ENCODE measurements around the gene DDX31.

DDX31 gene

DNA sequence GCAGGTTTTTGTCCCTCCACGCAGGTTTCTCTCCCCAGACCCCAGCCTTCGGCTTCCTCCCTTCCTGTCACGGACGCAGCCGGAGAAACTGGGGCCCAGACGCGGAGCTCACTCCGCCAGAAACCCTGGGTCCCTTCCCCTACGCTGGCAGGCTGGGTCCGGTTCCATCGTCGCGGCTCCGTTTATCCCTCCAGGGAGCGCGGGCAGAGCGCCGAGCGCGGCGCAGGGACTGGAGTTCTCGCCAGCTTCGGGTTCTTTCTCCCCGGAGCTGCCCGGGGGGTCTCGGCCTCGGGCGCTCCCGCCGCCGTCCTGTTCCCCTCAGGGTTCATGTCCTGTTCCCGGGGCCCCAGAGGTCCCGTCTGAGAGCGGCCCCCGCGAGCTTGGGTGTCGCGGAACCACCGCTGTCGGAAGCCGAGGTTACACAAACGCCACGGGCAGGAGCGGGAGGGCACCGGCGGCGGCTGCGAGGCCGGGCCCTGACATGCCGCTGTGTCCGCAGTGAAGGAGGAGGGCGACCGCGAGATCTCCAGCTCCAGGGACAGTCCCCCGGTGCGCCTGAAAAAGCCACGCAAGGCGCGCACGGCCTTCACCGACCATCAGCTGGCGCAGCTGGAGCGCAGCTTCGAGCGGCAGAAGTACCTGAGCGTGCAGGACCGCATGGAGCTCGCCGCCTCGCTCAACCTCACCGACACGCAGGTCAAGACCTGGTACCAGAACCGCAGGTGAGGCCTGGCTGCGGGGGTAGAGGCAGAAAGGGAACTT lies 82.8 kb downstream of the DDX31 start:
- peaks cover 24% of the 10 kb centered on the region for H3K27me3 ChIP-seq (ENCODE audit: control insufficient read depth, low read length)
- no peaks in the 10 kb centered on the region for H3K9me3 ChIP-seq (ENCODE audit: control insufficient read depth, insufficient read depth, low read length)
- no peak overlapping the region for H3K27ac ChIP-seq (ENCODE audit: low read depth, low read length)
- no peak for TF ChIP-seq EZH2phosphoT487 (IDR thresholded peaks at IDR 0.05; ENCODE audit: borderline replicate concordance, low read length)
- TF ChIP-seq, protein P1, sequence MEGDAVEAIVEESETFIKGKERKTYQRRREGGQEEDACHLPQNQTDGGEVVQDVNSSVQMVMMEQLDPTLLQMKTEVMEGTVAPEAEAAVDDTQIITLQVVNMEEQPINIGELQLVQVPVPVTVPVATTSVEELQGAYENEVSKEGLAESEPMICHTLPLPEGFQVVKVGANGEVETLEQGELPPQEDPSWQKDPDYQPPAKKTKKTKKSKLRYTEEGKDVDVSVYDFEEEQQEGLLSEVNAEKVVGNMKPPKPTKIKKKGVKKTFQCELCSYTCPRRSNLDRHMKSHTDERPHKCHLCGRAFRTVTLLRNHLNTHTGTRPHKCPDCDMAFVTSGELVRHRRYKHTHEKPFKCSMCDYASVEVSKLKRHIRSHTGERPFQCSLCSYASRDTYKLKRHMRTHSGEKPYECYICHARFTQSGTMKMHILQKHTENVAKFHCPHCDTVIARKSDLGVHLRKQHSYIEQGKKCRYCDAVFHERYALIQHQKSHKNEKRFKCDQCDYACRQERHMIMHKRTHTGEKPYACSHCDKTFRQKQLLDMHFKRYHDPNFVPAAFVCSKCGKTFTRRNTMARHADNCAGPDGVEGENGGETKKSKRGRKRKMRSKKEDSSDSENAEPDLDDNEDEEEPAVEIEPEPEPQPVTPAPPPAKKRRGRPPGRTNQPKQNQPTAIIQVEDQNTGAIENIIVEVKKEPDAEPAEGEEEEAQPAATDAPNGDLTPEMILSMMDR (IDR thresholded peaks at IDR 0.05; ENCODE audit: low read depth, low read length, poor library complexity, severe bottlenecking): no peak
- no peaks in the 10 kb centered on the region for H3K79me2 ChIP-seq (ENCODE audit: control insufficient read depth, low read length)
- H3K36me3 ChIP-seq (ENCODE audit: control insufficient read depth, low read length): no peaks in the 10 kb centered on the region
- no peak overlapping the region for H3K4me3 ChIP-seq (ENCODE audit: low read length)
- no peak overlapping the region for H3K4me2 ChIP-seq (ENCODE audit: low read length)
- H3F3A ChIP-seq (ENCODE audit: control insufficient read depth, insufficient read depth): no peaks in the 10 kb centered on the region
- H3K4me1 ChIP-seq (ENCODE audit: control insufficient read depth, low read length): no peaks in the 10 kb centered on the region
- no peaks in the 10 kb centered on the region for H4K20me1 ChIP-seq (ENCODE audit: control insufficient read depth, insufficient read depth, low read depth, low read length)
- no peaks in the 10 kb centered on the region for H3K9me2 ChIP-seq (replicated peaks; ENCODE audit: control insufficient read depth, low read length)

DNA sequence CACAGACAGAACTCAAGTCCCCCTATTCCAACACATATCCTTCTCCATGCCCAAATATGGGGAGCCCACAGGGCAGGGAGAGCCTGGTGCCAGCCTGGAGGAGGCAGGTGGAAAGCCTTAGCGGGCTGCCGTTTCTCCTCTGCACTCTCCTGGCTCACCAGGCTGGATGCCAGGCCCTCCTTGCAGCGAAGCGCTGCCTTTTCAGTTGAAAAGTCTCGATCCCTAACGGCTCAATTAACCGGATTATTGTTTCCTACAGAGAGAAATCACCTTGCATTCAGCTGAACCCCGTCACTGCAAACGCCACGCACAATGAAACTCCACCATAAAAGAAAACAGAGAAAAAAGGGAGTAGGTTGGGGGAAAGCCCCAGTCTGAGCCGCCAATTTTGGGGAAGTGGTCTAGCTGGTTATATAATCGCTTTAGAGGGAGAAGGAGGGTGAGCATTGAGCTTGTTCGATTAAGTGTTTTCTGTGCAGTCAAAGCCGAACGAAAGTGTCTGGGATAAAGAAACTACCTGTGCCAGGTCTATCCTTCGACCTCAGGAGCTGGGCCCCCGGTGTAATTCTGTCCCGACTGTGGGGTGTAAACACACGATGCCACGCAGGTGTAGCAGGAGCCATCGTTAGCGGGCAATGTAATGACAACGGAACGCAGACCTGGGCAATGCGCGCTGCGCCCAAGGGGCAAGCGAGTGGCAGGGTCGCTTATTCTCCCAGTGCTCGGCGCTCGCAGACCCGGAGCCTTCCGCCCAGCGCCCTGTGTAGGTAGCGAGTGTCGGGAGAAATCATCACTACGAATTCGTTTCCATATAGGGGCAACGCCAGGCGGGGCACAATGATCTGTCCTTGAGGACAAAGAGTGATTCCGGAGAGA lies 83.6 kb downstream of the DDX31 start:
- Histone ChIP-seq H3K79me2 (ENCODE audit: control insufficient read depth, low read length) (no peaks in the 10 kb centered on the region), H3K27ac (ENCODE audit: low read depth, low read length) (no peak overlapping the region), H3F3A (ENCODE audit: control insufficient read depth, insufficient read depth) (no peaks in the 10 kb centered on the region), H3K27me3 (ENCODE audit: control insufficient read depth, low read length) (peaks cover 29% of the 10 kb centered on the region), H3K4me3 (ENCODE audit: low read length) (no peak overlapping the region), H3K36me3 (ENCODE audit: control insufficient read depth, low read length) (no peaks in the 10 kb centered on the region), H3K4me1 (ENCODE audit: control insufficient read depth, low read length) (no peaks in the 10 kb centered on the region), H4K20me1 (ENCODE audit: control insufficient read depth, insufficient read depth, low read depth, low read length) (no peaks in the 10 kb centered on the region), H3K4me2 (ENCODE audit: low read length) (no peak overlapping the region), H3K9me2 (replicated peaks; ENCODE audit: control insufficient read depth, low read length) (no peaks in the 10 kb centered on the region), H3K9me3 (ENCODE audit: control insufficient read depth, insufficient read depth, low read length) (no peaks in the 10 kb centered on the region)
- no peak for TF ChIP-seq EZH2phosphoT487 (IDR thresholded peaks at IDR 0.05; ENCODE audit: borderline replicate concordance, low read length)
- TF ChIP-seq, protein P1 (IDR thresholded peaks at IDR 0.05; ENCODE audit: low read depth, low read length, poor library complexity, severe bottlenecking): no peak

DNA sequence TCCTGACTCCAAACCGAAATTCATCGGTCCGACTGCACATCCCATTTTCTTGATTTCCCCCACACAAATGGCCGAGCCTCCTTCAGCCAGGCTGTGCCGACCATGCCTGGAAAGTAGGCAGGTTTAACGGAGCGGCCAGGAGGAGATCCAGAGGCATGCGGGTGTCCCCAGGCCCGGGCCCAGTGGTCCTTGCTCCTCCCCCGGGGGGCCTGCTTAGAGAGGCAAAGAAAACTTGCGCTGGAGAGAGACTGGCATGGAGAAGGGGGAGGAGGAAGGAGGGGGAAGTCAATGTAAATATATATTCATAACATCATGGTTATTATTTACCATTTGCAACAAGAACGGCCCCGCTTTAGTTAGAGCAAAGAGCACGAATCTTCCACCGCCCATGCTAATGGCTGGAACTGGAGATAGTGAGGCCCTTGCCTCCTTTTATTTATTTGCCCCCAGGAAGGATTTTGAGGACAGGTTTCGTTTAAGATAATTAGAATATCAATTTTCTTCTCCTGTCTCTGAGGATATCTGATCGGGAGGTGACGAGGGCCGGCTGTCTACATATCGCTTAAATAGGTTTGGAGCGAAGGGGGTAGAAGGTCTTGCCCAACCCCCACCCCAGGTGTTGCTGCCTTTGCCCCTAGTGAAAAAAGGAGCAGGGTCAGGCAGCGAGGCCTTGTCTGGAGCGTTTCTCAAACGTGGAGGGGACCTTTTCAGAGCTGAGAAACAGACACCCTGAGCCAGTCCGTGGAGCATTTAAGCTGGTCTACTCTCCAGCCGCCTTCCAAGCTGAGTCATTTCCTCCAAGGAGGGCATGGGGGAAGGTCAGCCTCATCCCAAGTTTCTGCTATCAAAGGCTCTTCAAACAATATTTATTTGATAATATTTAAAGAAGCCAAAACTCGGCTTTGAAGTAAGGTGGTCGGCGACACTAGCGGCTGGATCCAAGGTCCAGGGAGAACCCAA lies 84.9 kb downstream of the DDX31 start:
- H3F3A ChIP-seq (ENCODE audit: control insufficient read depth, insufficient read depth): no peaks in the 10 kb centered on the region
- no peak overlapping the region for H3K4me2 ChIP-seq (ENCODE audit: low read length)
- no peaks in the 10 kb centered on the region for H3K9me2 ChIP-seq (replicated peaks; ENCODE audit: control insufficient read depth, low read length)
- no peaks in the 10 kb centered on the region for H3K9me3 ChIP-seq (ENCODE audit: control insufficient read depth, insufficient read depth, low read length)
- no peaks in the 10 kb centered on the region for H3K36me3 ChIP-seq (ENCODE audit: control insufficient read depth, low read length)
- H3K4me1 ChIP-seq (ENCODE audit: control insufficient read depth, low read length): no peaks in the 10 kb centered on the region
- H3K79me2 ChIP-seq (ENCODE audit: control insufficient read depth, low read length): no peaks in the 10 kb centered on the region
- no peaks in the 10 kb centered on the region for H4K20me1 ChIP-seq (ENCODE audit: control insufficient read depth, insufficient read depth, low read depth, low read length)
- no peak overlapping the region for H3K4me3 ChIP-seq (ENCODE audit: low read length)
- no peak for TF ChIP-seq EZH2phosphoT487 (IDR thresholded peaks at IDR 0.05; ENCODE audit: borderline replicate concordance, low read length)
- TF ChIP-seq, protein P1 (IDR thresholded peaks at IDR 0.05; ENCODE audit: low read depth, low read length, poor library complexity, severe bottlenecking): no peak
- H3K27me3 ChIP-seq (ENCODE audit: control insufficient read depth, low read length): peaks cover 33% of the 10 kb centered on the region
- no peak overlapping the region for H3K27ac ChIP-seq (ENCODE audit: low read depth, low read length)

Measured in DOHH2 (cell line).